D721Med (cell line): ENCODE results near the gene KIF7.
A peak's percentile ranks its signal among the peaks of the same experiment; 100 is the strongest.

Experiments used
- DNase-seq: peaks from one replicate; pipeline ENCODE4 v3.0.0; 2011; ENCODE audit warnings: low spot score; ENCODE audit not compliant: insufficient read length
- FAIRE-seq: peaks from 2 replicates; lab custom pipeline; 2011; peaks lifted over from hg19 to GRCh38; lab: Jason Lieb, UNC
- TF ChIP-seq, protein P1 (sequence below): IDR thresholded peaks from 2 replicates; pipeline ENCODE4 v1.5.1; 2012; ENCODE audit warnings: mild to moderate bottlenecking, control low read depth; ENCODE audit not compliant: insufficient read depth; ENCODE audit errors: missing control alignments

The KIF7 gene

GRCh38 chr15:89674526-89674925 is 19.3 kb upstream of the KIF7 start:
- DNase-seq: no peak
- FAIRE-seq: no peak
- TF ChIP-seq, protein P1, sequence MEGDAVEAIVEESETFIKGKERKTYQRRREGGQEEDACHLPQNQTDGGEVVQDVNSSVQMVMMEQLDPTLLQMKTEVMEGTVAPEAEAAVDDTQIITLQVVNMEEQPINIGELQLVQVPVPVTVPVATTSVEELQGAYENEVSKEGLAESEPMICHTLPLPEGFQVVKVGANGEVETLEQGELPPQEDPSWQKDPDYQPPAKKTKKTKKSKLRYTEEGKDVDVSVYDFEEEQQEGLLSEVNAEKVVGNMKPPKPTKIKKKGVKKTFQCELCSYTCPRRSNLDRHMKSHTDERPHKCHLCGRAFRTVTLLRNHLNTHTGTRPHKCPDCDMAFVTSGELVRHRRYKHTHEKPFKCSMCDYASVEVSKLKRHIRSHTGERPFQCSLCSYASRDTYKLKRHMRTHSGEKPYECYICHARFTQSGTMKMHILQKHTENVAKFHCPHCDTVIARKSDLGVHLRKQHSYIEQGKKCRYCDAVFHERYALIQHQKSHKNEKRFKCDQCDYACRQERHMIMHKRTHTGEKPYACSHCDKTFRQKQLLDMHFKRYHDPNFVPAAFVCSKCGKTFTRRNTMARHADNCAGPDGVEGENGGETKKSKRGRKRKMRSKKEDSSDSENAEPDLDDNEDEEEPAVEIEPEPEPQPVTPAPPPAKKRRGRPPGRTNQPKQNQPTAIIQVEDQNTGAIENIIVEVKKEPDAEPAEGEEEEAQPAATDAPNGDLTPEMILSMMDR: no peak

DNA sequence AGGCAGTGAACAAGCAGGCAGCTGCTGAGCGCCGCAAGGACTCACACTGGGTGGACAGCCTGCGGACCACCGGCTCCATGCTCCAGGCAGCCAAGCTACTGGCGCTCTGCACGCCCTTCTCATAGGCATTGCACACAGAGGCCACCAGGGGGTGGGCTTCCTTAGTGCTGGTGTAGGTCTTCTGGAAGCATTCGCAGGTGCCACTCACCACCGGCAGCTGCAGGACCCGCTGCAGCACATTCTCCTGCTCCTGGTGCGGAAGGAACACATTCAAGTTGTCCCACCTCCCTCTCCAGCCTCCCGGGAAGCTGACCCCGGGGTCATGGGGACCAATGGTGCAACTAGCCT is 17.9 kb upstream of the KIF7 start:
- TF ChIP-seq, protein P1: peak; percentile 47
- no peak for FAIRE-seq
- DNase-seq: no peak

GRCh38 chr15:89672221-89673164 is 17.2 kb upstream of the KIF7 start:
- no peak for DNase-seq
- no peak for FAIRE-seq
- TF ChIP-seq, protein P1: no peak

- TF ChIP-seq, protein P1: no peak
- FAIRE-seq: no peak
- no peak for DNase-seq
Observed at GRCh38 chr15:89671687-89672086, 16.4 kb upstream of the KIF7 start.

DNA sequence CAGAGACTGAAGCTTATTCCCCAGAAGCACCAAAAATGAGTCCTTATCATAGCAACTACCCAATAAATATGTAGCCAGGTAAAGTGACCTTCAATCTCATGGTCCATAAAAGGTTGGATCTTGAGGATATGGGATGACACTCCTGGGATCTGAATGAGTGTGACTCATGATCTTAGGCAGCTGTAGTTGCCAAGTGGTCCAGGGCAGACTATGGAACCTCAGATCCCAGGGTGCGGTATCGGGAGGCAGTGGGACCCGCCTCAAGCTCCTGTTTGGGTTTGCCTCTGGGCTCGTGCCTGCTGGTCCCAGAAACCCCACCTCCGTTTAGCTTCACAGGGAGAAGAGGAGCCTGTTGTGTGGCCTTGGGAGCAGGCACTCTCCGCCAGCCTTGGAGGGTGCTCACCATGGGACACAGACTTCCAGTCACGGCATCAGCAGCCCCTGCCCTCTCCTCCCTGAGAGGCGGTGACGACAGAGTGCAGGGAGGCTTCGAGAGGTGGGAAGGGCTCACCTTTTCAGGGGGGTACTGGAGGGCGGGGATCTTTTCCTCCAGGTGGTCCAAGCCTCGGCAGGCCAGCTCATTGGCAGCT is 15.8 kb upstream of the KIF7 start:
- DNase-seq: no peak
- TF ChIP-seq, protein P1: no peak
- no peak for FAIRE-seq

DNA sequence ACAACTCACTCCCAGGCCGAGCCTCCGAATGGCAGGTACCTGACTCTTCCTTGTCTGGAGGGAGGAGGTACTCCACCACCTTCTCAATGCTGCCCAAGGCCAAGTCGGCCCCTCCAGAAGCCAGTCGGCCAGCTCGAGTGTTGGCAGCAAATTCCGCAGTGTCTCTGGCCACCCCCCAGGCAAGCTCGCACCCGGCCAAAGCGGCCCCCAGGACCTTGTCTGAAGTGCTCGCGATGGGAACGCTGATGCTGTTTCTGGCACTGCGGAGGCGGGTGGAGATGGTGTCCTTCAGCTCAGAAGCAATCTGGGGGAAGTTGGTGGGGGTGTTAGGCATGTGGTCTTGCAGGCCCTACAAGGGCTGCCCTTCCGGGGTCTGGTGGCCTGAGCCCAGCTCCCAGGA is 14.7 kb upstream of the KIF7 start:
- DNase-seq: no peak
- TF ChIP-seq, protein P1: no peak
- FAIRE-seq: no peak

DNA sequence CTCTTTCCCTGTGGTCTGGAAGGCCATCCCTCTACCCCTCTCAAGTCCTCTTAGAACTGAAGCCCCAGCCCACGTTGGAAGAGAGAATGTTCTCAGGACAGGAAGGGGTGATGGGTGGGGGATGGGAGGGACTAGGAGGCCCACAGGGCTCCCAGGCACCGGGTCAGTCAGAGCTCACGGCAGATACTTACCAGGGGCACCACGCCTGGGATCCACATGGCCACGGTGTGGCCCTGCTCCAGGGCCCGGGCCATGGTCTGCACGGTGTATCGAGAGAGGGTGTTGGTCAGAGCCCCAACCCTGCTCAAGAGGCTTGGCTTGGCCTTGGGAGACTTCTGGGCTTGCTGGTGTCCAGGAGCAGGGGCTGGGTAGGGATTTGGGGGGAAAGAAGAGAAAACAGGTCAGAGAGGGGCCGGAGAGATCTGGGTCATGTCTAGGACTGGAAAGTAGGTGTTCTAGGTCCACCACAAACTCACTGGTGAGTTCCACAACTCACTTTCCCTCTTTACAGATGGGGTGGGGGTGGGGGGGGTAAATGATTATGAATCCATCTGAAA is 14.1 kb upstream of the KIF7 start:
- TF ChIP-seq, protein P1: no peak
- no peak for DNase-seq
- FAIRE-seq: no peak
